IPS-18c (cell line): ENCODE data around the gene FGF22.
"Not testable (repeated sequence)": the region's sequence is repeated elsewhere in the genome, so short reads cannot be mapped to it uniquely, and the experiment has no call there.

ENCODE experiments used
- H3K4me3 ChIP-seq: 2 replicates; pipeline ENCODE4 v1.7.0; 2013; ENCODE audit warnings: low read depth, mild to moderate bottlenecking, low read length, moderate library complexity; ENCODE audit not compliant: insufficient read depth
- H3K9me3 ChIP-seq: one replicate; pipeline ENCODE4 v1.6.1; 2013; ENCODE audit warnings: mild to moderate bottlenecking, low read length, moderate library complexity; ENCODE audit not compliant: control insufficient read depth, insufficient read depth

The FGF22 gene

GRCh38 chr19:603779-604178 lies 35.9 kb upstream of the FGF22 start:
- H3K4me3 ChIP-seq, H3K9me3 ChIP-seq: not testable (repeated sequence)

GRCh38 chr19:604355-604754 lies 35.3 kb upstream of the FGF22 start:
- no peak overlapping the region for H3K4me3 ChIP-seq

DNA sequence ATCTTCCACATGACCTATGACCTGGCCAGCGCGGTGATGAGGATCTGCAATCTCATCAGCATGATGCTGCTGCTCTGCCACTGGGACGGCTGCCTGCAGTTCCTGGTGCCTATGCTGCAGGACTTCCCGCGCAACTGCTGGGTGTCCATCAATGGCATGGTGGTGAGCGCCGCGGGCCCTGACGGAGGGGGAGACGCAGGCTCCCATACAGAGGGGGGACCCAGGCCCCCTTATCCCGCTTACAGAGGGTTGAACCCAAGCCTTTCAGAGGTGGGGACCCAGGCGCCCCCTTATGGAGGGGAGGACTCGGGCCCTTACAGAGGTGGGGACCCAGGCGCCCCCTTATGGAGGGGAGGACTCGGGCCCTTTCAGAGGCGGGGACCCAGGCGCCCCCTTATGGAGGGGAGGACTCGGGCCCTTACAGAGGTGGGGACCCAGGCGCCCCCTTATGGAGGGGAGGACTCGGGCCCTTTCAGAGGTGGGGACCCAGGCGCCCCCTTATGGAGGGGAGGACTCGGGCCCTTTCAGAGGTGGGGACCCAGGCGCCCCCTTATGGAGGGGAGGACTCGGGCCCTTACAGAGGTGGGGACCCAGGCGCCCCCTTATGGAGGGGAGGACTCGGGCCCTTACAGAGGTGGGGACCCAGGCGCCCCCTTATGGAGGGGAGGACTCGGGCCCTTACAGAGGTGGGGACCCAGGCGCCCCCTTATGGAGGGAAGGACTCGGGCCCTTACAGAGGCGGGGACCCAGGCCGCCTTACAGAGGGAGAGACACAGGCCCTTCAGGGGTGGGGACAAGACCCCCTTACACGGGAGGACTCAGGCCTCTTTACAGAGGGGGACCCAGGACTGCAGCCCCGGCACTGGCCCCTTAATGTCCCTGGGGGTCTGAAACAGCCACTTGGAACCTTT lies 34.4 kb upstream of the FGF22 start:
- not testable (repeated sequence) for H3K9me3 ChIP-seq, H3K4me3 ChIP-seq

More at GRCh38 chr19:604355-604754, 35.3 kb upstream of the FGF22 start:
- no peaks in the 10 kb centered on the region for H3K9me3 ChIP-seq

DNA sequence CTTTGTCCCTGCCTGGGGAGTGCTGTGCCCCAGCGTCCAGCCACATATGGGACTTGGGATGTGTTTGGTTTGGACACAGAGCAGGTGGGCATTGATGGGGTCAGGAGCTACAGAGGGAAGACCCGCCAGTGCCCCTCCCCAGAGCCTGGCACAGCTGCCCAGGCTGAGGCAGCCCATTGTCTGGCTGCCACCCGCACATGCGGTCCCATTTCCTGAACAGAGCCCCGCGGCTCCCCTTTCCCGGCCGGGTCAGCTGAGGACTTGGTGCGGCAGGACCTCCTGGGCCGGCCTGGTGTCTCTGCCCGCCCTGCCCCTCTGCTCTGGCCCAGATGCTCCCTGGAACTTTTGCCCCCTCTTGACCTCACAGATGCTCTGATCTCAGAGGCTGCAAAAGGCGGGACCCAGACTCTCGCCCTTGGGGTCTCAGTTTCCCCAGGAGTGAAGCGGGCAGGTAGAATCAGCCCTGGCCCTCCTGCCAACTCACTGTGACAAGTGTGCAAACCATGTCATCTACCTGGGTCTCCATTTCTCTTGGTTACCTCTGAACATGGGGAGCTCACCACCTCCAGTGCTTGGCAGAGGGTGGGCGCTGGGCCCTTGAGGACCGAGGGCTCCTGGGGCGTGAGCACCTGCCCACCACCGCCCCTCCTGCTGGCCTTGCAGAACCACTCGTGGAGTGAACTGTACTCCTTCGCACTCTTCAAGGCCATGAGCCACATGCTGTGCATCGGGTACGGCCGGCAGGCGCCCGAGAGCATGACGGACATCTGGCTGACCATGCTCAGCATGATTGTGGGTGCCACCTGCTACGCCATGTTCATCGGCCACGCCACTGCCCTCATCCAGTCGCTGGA lies 32.2 kb upstream of the FGF22 start:
- no peak overlapping the region for H3K4me3 ChIP-seq
- no peaks in the 10 kb centered on the region for H3K9me3 ChIP-seq

- Histone ChIP-seq H3K4me3 (no peak overlapping the region), H3K9me3 (no peaks in the 10 kb centered on the region)
These were observed 31.3 kb upstream of the FGF22 start for GRCh38 chr19:608155-609003.

GRCh38 chr19:609004-609346 lies 30.7 kb upstream of the FGF22 start:
- Histone ChIP-seq H3K4me3 (no peak overlapping the region), H3K9me3 (peaks cover under 1% of the 10 kb centered on the region)

DNA sequence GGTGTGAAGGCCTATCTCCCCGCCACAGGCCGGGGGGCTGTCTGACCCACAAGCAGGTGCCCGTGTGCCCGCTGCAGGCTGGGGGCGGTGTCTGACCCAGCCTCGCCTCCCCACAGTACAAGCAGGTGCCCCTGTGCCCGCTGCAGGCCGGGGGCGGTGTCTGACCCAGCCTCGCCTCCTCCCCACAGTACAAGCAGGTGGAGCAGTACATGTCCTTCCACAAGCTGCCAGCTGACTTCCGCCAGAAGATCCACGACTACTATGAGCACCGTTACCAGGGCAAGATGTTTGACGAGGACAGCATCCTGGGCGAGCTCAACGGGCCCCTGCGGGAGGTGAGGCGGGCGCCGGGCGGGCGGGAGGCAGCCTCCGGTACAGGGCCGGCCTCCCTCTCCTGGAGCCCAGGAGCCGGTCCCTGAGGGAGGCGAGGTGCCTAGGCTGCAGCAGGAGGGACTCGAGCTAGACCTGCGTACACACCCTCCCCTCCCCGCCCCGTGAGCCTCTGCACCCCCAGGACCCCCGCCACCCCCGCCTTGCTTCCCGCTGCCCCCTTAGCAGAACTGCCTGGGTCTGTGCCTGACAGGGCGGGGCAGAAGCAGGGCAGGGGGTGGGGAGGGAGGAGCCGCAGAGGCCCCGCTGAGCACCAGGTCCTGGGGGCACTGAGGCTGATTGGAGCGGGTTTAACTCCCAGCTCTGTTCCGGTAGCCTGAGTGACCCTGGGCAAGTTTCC lies 29.4 kb upstream of the FGF22 start:
- H3K4me3 ChIP-seq, result no peak overlapping the region
- peaks cover 2% of the 10 kb centered on the region for H3K9me3 ChIP-seq

GRCh38 chr19:610801-611480 lies 28.7 kb upstream of the FGF22 start:
- Histone ChIP-seq H3K9me3 (peaks cover 2% of the 10 kb centered on the region), H3K4me3 (no peak overlapping the region)

- Histone ChIP-seq H3K4me3 (no peak overlapping the region), H3K9me3 (peaks cover 2% of the 10 kb centered on the region)
These were observed 28.2 kb upstream of the FGF22 start for GRCh38 chr19:611481-611868.

- peaks cover 2% of the 10 kb centered on the region for H3K9me3 ChIP-seq
- no peak overlapping the region for H3K4me3 ChIP-seq
These were observed 26.7 kb upstream of the FGF22 start for GRCh38 chr19:612941-613340.

DNA sequence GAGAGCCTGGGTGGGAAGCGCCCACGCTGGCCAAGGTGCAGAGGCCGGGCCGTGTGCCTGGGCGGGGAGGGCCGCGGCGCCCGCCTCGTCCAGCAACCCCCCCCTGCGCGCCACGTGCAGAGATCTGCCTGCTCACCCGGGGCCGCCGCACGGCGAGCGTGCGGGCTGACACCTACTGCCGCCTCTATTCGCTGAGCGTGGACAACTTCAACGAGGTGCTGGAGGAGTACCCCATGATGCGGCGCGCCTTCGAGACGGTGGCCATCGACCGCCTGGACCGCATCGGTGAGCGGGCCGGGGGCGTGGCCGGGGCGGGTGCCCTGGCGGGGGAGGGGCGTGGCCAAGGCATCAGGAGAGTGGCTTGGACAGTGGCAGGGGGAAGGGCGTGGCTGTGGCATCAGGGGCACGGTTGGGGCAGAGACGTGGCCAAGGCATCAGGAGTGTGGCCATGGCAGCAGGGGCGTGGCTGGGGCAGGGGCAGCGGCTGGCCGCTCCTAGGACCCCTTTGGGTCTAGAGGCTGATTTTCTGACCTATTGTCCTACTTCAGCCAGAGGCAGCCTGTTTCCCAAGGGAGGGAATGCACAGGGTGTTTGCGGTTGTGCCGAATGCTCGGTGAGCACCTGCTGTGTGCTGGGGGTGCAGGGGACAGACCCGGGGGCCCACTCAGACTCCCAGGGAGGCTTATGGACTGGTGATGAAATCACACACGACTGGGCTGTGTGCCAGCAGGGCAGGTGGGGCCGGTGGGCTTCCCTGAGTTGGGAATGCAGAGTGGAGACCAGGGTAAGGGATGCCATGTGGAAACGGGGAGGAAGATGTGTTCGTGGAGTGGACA lies 25.7 kb upstream of the FGF22 start:
- peaks cover 2% of the 10 kb centered on the region for H3K9me3 ChIP-seq
- H3K4me3 ChIP-seq, result no peak overlapping the region; the same call in 1 of the 2 replicates

GRCh38 chr19:615619-616018 lies 24.1 kb upstream of the FGF22 start:
- H3K9me3 ChIP-seq, result peaks cover 2% of the 10 kb centered on the region
- no peak overlapping the region for H3K4me3 ChIP-seq

- no peak overlapping the region for H3K4me3 ChIP-seq
- H3K9me3 ChIP-seq, result peaks cover 2% of the 10 kb centered on the region
These were observed 23.5 kb upstream of the FGF22 start for GRCh38 chr19:616062-616700.

- H3K9me3 ChIP-seq, result peaks cover 2% of the 10 kb centered on the region
- H3K4me3 ChIP-seq, result no peak overlapping the region
These were observed 22.7 kb upstream of the FGF22 start for GRCh38 chr19:616747-617526.
